Activated CD4-positive, alpha-beta T cell treated with anti-CD3 and anti-CD28 coated beads for 1 hour (primary cell): Measurements from ENCODE around the gene MBTPS2.
"Not testable (repeated sequence)": the region's sequence is repeated elsewhere in the genome, so short reads cannot be mapped to it uniquely, and the experiment has no call there.

Experiments
- DNase-seq: peaks from one replicate; pipeline ENCODE4 v3.0.0-alpha.2; 2020

The MBTPS2 gene

GRCh38 chrX:21839334-21840192 is at the start of gene MBTPS2:
MBTPS2 (plus strand) TSS chrX:21839617; CDS start chrX:21839735, 118 bp downstream.
- peak; percentile 73 for DNase-seq

GRCh38 chrX:21798677-21799219 is 40.7 kb upstream of the MBTPS2 start:
- no peak for DNase-seq

- DNase-seq: no peak
Observed at GRCh38 chrX:21799767-21800166, 39.6 kb upstream of the MBTPS2 start.

GRCh38 chrX:21800344-21800770 is 39.1 kb upstream of the MBTPS2 start:
- no peak for DNase-seq

GRCh38 chrX:21802054-21802670 is 37.3 kb upstream of the MBTPS2 start:
- DNase-seq: no peak

- DNase-seq: no peak
Observed at GRCh38 chrX:21802839-21803238, 36.6 kb upstream of the MBTPS2 start.

- DNase-seq: no peak
Observed at GRCh38 chrX:21806691-21807090, 32.7 kb upstream of the MBTPS2 start.

- no peak for DNase-seq
Observed at GRCh38 chrX:21811832-21812231, 27.6 kb upstream of the MBTPS2 start.

- DNase-seq: no peak
Observed at GRCh38 chrX:21812628-21813027, 26.8 kb upstream of the MBTPS2 start.

- no peak for DNase-seq
Observed at GRCh38 chrX:21813612-21814368, 25.6 kb upstream of the MBTPS2 start.

- DNase-seq: no peak
Observed at GRCh38 chrX:21816136-21816535, 23.3 kb upstream of the MBTPS2 start.

- DNase-seq: not testable (repeated sequence)
Observed at GRCh38 chrX:21820170-21820569, 19.2 kb upstream of the MBTPS2 start.

- no peak for DNase-seq
Observed at GRCh38 chrX:21821875-21822274, 17.5 kb upstream of the MBTPS2 start.

GRCh38 chrX:21831496-21831895 is 7.9 kb upstream of the MBTPS2 start:
- no peak for DNase-seq

- DNase-seq: no peak
Observed at GRCh38 chrX:21837056-21837455, 2.4 kb upstream of the MBTPS2 start.

- DNase-seq: no peak
Observed at GRCh38 chrX:21838937-21839333, 482 bp upstream of the MBTPS2 start.

- DNase-seq: no peak
Observed at GRCh38 chrX:21840193-21840545, 752 bp downstream of the MBTPS2 start.

GRCh38 chrX:21843179-21843578 is 3.8 kb downstream of the MBTPS2 start:
- DNase-seq: no peak

GRCh38 chrX:21845096-21845495 is 5.7 kb downstream of the MBTPS2 start:
- DNase-seq: no peak

- DNase-seq: no peak
Observed at GRCh38 chrX:21847342-21847741, 7.9 kb downstream of the MBTPS2 start.

- DNase-seq: no peak
Observed at GRCh38 chrX:21853578-21853977, 14.2 kb downstream of the MBTPS2 start.

- no peak for DNase-seq
Observed at GRCh38 chrX:21855937-21856415, 16.6 kb downstream of the MBTPS2 start, which contains the start of gene YY2. YY2 (plus strand) TSS chrX:21855987; CDS start chrX:21856485, 498 bp downstream.

- DNase-seq: no peak
Observed at GRCh38 chrX:21856504-21856903, 17.1 kb downstream of the MBTPS2 start.
